DND-41 (cell line): ENCODE results near the gene EXOC4.

Source experiments
- ATAC-seq: fragments of 200-7000 bp; cut with Tn5 transposase; 3 replicates; pipeline ENCODE4 v1.9.1; 2021; ENCODE audit warnings: low read depth; ENCODE audit not compliant: insufficient read depth
- DNase-seq: peaks from one replicate; pipeline ENCODE4 v3.0.0-alpha.2; 2020
- H2AFZ ChIP-seq: 2 replicates; pipeline ENCODE4 v1.6.0; 2012; ENCODE audit warnings: low read depth, low read length
- H3K27ac ChIP-seq: 2 replicates; pipeline ENCODE4 v1.5.1; 2012; ENCODE audit warnings: low read length, inconsistent platforms
- H3K27me3 ChIP-seq: fragments of 200-600 bp; sonication (generic); 2 replicates; pipeline ENCODE4 v1.6.0; 2012; ENCODE audit warnings: low read length, mild to moderate bottlenecking, inconsistent platforms; ENCODE audit not compliant: insufficient read depth, poor library complexity
- H3K36me3 ChIP-seq: 2 replicates; pipeline ENCODE4 v1.5.1; 2012; ENCODE audit warnings: low read length, inconsistent platforms; ENCODE audit not compliant: insufficient read depth
- H3K4me1 ChIP-seq: 2 replicates; pipeline ENCODE4 v1.5.1; 2012; ENCODE audit warnings: mild to moderate bottlenecking, low read length; ENCODE audit not compliant: insufficient read depth
- H3K4me2 ChIP-seq: 2 replicates; pipeline ENCODE4 v1.6.0; 2012; ENCODE audit warnings: mild to moderate bottlenecking, moderate library complexity, low read length, inconsistent platforms; ENCODE audit not compliant: insufficient read depth
- H3K4me3 ChIP-seq, 2 experiments: fragments of 200-600 bp in 1 of 2; shearing (Covaris generic) in 1 of 2; 2 replicates each; pipeline ENCODE4 v1.5.1; 2012 to 2016; ENCODE audit warnings: inconsistent platforms in 2 of 2, low read length in 2 of 2, mild to moderate bottlenecking in 2 of 2, low read depth in 1 of 2, moderate library complexity in 1 of 2
- H3K79me2 ChIP-seq: 2 replicates; pipeline ENCODE4 v1.6.0; 2012; ENCODE audit warnings: low read length, inconsistent platforms; ENCODE audit not compliant: insufficient read depth
- H3K9ac ChIP-seq: 2 replicates; pipeline ENCODE4 v1.6.0; 2012; ENCODE audit warnings: low read depth, mild to moderate bottlenecking, inconsistent platforms, low read length, moderate library complexity
- H3K9me3 ChIP-seq: 2 replicates; pipeline ENCODE4 v1.5.1; 2012; ENCODE audit warnings: low read length, moderate library complexity, mild to moderate bottlenecking, inconsistent platforms; ENCODE audit not compliant: insufficient read depth, severe bottlenecking
- H4K20me1 ChIP-seq: 2 replicates; pipeline ENCODE4 v1.6.0; 2012; ENCODE audit warnings: low read length; ENCODE audit not compliant: insufficient read depth
- CTCF ChIP-seq: IDR thresholded peaks from 2 replicates; pipeline ENCODE4 v1.5.1; 2012; ENCODE audit warnings: borderline replicate concordance, low read length, moderate library complexity, mild to moderate bottlenecking; ENCODE audit not compliant: poor library complexity, severe bottlenecking; ENCODE audit errors: extremely low read depth
- EZH2 ChIP-seq: IDR thresholded peaks from 3 replicates; pipeline ENCODE4 v1.6.1; 2012; ENCODE audit warnings: borderline replicate concordance, low read depth, mild to moderate bottlenecking, moderate library complexity, low read length, inconsistent platforms; ENCODE audit not compliant: severe bottlenecking

Gene EXOC4

GRCh38 chr7:133540096-133540860 lies 287.4 kb downstream of the EXOC4 start:
- Histone ChIP-seq H3K79me2 (no peaks in the 10 kb centered on the region), H3K27me3 (no peaks in the 10 kb centered on the region), H2AFZ (no peak overlapping the region), H3K4me3 (no peak overlapping the region), H4K20me1 (no peaks in the 10 kb centered on the region), H3K27ac (no peak overlapping the region), H3K9me3 (no peaks in the 10 kb centered on the region), H3K9ac (no peak overlapping the region), H3K4me1 (0 out of 2 replicates have a peak, but pooled peaks cover 3% of the 10 kb centered on the region), H3K4me2 (no peak overlapping the region), H3K36me3 (no peaks in the 10 kb centered on the region)
- DNase-seq (no peak), ATAC-seq (no peak)
- TF ChIP-seq EZH2, result no peak
- no peak for TF ChIP-seq CTCF

DNA sequence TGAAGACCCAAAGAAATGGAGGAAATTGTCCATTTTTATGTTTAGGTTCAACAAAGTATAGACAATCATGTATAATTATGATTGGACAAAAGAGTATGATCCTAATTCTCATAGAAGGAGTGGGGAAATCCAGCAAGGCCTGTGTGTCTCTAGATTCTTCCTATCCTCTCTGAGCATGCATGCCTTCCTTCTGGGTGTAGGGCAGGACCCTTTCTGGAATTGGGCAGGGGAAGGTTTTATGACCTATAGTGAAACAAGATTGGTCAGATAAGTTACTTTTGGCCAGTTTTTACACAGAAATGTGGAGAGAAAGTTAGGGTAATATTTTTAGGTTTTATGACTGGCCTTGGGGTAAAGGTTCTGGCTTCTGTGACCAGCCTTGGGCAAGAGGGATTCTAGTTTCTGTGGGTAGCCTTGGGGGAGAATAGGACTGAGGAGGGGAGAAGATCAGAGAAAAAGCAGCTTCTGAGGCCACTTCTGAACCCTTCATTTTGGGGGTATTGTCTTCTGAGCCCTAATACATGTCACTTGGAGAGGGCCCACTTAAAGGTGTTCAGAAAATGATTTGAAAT lies 289.4 kb downstream of the EXOC4 start:
- DNase-seq (no peak), ATAC-seq (no peak)
- H3K4me3 ChIP-seq, result no peak overlapping the region
- H3K4me2 ChIP-seq, result no peak overlapping the region
- no peak overlapping the region for H2AFZ ChIP-seq
- no peaks in the 10 kb centered on the region for H3K27me3 ChIP-seq
- no peaks in the 10 kb centered on the region for H3K9me3 ChIP-seq
- H4K20me1 ChIP-seq, result no peaks in the 10 kb centered on the region
- no peak overlapping the region for H3K27ac ChIP-seq
- no peaks in the 10 kb centered on the region for H3K79me2 ChIP-seq
- H3K9ac ChIP-seq, result no peak overlapping the region
- H3K4me1 ChIP-seq, result no peaks in the 10 kb centered on the region
- TF ChIP-seq CTCF, result no peak
- TF ChIP-seq EZH2, result no peak
- H3K36me3 ChIP-seq, result no peaks in the 10 kb centered on the region

DNA sequence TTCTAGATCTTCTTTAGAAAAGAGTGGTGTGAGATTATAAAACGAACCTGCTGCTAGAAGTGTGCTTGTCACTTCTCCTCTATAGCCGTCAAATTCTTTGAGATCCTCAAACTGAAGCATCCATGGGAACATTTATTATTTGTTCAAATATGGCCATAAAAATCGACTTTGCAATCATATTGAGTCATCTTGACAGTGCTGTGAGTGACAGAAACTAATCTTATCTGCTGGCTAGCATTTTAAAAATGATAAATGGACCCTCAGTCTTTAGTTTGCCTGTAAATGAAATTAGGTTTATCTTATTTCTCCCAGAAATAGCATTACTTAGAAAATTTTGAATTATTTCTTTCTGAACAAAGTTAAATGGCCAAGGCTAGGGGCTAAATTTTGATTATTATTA lies 290.8 kb downstream of the EXOC4 start:
- ATAC-seq (no peak), DNase-seq (no peak)
- H3K4me1 ChIP-seq, result no peaks in the 10 kb centered on the region
- H4K20me1 ChIP-seq, result no peaks in the 10 kb centered on the region
- H3K9ac ChIP-seq, result no peak overlapping the region
- no peaks in the 10 kb centered on the region for H3K27me3 ChIP-seq
- H3K79me2 ChIP-seq, result no peaks in the 10 kb centered on the region
- no peak overlapping the region for H2AFZ ChIP-seq
- no peaks in the 10 kb centered on the region for H3K36me3 ChIP-seq
- no peak for TF ChIP-seq EZH2
- no peak for TF ChIP-seq CTCF
- H3K4me2 ChIP-seq, result no peak overlapping the region
- H3K9me3 ChIP-seq, result no peaks in the 10 kb centered on the region
- no peak overlapping the region for H3K4me3 ChIP-seq
- H3K27ac ChIP-seq, result no peak overlapping the region
